Measurements from ENCODE around the gene C1orf159.
A peak's percentile ranks its signal among the peaks of the same experiment; 100 is the strongest.

Gene C1orf159

GRCh38 chr1:1065265-1065939 is 50.5 kb downstream of the C1orf159 start:
- no peak for DNase-seq (ENCODE audit: low read depth)
- TF ChIP-seq MYC (IDR thresholded peaks at IDR 0.05; ENCODE audit: low read depth, low read length) (no peak), POLR2A (IDR thresholded peaks at IDR 0.05; ENCODE audit: extremely low read depth, insufficient read length) (no peak)
- TF ChIP-seq, protein P1, sequence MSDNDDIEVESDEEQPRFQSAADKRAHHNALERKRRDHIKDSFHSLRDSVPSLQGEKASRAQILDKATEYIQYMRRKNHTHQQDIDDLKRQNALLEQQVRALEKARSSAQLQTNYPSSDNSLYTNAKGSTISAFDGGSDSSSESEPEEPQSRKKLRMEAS (IDR thresholded peaks at IDR 0.05; ENCODE audit: low read depth, low read length) = no peak
- TF ChIP-seq, protein P2, sequence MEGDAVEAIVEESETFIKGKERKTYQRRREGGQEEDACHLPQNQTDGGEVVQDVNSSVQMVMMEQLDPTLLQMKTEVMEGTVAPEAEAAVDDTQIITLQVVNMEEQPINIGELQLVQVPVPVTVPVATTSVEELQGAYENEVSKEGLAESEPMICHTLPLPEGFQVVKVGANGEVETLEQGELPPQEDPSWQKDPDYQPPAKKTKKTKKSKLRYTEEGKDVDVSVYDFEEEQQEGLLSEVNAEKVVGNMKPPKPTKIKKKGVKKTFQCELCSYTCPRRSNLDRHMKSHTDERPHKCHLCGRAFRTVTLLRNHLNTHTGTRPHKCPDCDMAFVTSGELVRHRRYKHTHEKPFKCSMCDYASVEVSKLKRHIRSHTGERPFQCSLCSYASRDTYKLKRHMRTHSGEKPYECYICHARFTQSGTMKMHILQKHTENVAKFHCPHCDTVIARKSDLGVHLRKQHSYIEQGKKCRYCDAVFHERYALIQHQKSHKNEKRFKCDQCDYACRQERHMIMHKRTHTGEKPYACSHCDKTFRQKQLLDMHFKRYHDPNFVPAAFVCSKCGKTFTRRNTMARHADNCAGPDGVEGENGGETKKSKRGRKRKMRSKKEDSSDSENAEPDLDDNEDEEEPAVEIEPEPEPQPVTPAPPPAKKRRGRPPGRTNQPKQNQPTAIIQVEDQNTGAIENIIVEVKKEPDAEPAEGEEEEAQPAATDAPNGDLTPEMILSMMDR (IDR thresholded peaks at IDR 0.05; ENCODE audit: low read depth, low read length) = no peak
- H3K4me3 ChIP-seq (ENCODE audit: low read depth, low read length) = no peak overlapping the region

GRCh38 chr1:1063945-1064831 is 51.7 kb downstream of the C1orf159 start:
- H3K4me3 ChIP-seq (ENCODE audit: low read depth, low read length) = no peak overlapping the region
- DNase-seq (ENCODE audit: low read depth) = peak; percentile 94
- TF ChIP-seq, protein P1 (IDR thresholded peaks at IDR 0.05; ENCODE audit: low read depth, low read length) = peak; percentile 57; the same call in 1 of the 2 replicates
- TF ChIP-seq MYC (IDR thresholded peaks at IDR 0.05; ENCODE audit: low read depth, low read length) (no peak), POLR2A (IDR thresholded peaks at IDR 0.05; ENCODE audit: extremely low read depth, insufficient read length) (no peak)
- TF ChIP-seq, protein P2 (IDR thresholded peaks at IDR 0.05; ENCODE audit: low read depth, low read length) = peak; percentile 58

GRCh38 chr1:1063261-1063944 is 52.5 kb downstream of the C1orf159 start:
- no peak for TF ChIP-seq POLR2A (IDR thresholded peaks at IDR 0.05; ENCODE audit: extremely low read depth, insufficient read length)
- TF ChIP-seq, protein P1 (IDR thresholded peaks at IDR 0.05; ENCODE audit: low read depth, low read length) = peak; percentile 7; the same call in 1 of the 2 replicates
- peak; percentile 42 for DNase-seq (ENCODE audit: low read depth)
- no peak overlapping the region for H3K4me3 ChIP-seq (ENCODE audit: low read depth, low read length)

- no peak overlapping the region for H3K4me3 ChIP-seq (ENCODE audit: low read depth, low read length)
- DNase-seq (ENCODE audit: low read depth) = no peak
- TF ChIP-seq MYC (IDR thresholded peaks at IDR 0.05; ENCODE audit: low read depth, low read length) = no peak
Observed at GRCh38 chr1:1062348-1063163, 53.3 kb downstream of the C1orf159 start.

DNA sequence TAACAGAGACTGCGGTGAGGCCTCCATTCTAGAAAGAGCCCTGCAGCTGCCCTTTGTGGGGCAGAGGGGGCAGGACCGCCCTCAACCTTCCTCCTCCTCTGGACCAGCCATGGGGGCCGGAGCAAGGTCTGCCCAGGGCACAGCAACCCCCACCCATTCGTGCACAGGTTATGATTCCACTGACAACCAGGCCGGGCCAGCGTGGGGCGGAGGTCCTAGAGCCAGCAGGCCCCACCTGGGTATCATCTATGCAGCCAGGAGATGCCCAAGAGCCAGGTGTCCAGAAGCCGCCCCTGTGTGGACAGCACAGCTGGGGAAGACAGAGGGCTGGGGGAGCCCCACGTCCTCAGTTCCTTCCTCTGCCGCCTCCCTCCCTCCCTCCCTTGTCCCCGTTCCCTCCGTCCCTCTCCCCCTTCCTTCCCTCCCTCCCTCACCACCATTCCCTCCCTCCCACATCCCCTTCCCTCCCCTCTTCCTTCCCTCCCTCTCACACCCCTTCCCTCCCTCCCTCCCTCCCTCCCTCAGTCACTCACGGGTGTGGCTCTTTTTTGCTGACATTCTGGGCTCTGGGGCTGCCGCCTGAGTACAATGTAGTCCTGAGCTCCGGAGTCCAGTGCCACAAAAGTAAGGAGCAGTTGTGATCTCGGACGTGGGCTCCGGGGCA is 54.1 kb downstream of the C1orf159 start:
- no peak overlapping the region for H3K4me3 ChIP-seq (ENCODE audit: low read depth, low read length)
- TF ChIP-seq POLR2A (IDR thresholded peaks at IDR 0.05; ENCODE audit: extremely low read depth, insufficient read length) (no peak), MYC (IDR thresholded peaks at IDR 0.05; ENCODE audit: low read depth, low read length) (no peak)
- TF ChIP-seq, protein P2 (IDR thresholded peaks at IDR 0.05; ENCODE audit: low read depth, low read length) = no peak
- TF ChIP-seq, protein P1 (IDR thresholded peaks at IDR 0.05; ENCODE audit: low read depth, low read length) = no peak
- peak; percentile 45 for DNase-seq (ENCODE audit: low read depth)
